ENCODE data around the gene CASKIN2. TPM values are rescaled to one million over a fixed set of nuclear protein-coding genes. Genes with fewer than 3 reads are reported as not detected.

CASKIN2 gene
- total RNA-seq: 6.5 and 11.2 TPM in 2 replicates

DNA sequence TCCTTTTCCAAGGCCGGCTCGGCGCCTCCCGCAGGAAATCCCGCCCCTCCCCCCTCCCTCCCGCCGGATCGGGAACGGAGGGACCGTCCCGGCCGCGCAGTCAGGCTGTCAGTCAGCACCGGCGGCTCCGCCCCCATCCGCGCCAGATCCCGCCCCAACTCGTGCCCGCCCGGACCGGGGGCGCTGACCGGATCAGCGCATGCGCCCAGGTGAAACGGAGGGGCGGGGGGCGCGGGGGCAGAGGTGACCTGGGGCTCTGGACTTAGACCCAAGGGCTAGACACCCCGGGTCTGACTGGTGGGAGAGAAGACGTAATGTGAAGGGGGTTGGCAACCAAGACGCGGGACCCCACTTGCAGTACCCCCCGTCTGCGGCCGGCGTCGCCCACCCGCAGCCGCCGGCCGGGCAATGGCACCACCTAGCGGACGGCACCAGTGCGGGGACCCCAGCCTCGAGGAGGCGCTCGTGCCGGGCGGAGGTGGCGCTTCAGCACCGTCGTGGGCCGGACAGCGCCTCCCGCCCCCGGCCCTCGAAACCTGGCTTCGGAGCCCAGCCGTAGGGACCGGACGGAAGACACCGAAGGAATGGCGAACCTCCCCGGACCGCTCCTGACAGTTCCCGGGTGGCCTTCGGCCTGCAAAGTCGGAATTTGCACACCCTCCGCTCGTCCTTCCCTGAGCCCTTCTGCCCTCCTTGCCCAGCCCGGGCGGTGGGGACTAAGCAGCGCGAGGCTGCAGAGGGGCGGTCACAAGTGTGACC is at the start of gene CASKIN2:
TSS of gene CASKIN2 (minus strand) at position 42 of the 759 bp plus-strand sequence. CDS start 1,733 bp downstream, outside the sequence.

DNA sequence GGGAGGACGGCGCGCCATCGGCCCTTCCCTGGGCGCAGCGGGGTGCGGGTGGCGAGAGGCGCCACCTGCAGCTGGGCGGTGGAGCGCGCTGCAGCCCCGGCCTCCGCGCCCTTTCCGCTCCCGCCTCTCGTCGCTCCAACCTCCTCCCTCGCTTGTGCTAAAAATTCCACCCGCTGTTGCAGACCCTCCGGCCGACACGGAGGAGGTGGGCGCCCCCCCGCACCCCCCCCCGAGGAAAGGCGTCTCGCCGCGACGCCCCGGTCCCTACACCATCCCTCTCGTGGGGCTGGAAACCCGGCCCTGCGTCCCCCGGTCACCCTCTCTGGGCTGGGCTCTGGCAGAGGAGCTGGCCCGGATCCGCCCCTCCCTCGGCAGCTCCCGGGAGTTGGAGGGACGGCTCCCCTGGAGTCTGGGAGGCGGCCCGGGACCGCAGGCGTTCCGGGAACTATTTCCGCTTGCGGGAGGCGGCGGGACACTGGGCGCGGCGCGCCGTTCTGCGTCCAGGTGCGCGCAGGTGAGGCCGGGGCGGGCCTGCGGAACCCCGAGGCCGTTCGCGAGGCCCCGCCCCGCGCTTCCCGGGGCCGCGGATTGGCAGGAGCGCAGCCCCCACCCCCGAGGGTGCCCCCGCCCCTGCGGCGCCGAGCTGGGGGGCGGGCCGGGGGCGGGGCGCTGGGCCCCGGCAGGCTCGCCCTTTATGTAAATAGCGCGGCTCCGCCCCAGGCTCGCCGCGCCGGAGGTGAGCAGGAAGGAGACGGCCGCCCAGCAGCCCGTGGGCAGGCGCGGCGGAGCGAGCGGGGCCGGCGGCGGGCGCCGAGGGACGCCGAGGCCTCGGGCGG is 9.9 kb upstream of the CASKIN2 start, which contains the start of gene LLGL2:
TSS of gene LLGL2 (plus strand) at position 728 of the 836 bp plus-strand sequence. CDS start 17,730 bp downstream, outside the sequence.

GRCh38 chr17:75516255-75516618 is 900 bp upstream of the CASKIN2 start, which contains the start of gene TSEN54:
TSEN54 (plus strand) TSS chr17:75516528; CDS start chr17:75516561, 33 bp downstream.

GRCh38 chr17:75456417-75457046 is 58.8 kb downstream of the CASKIN2 start, which contains the start of gene TMEM94:
TMEM94 (plus strand) TSS chr17:75456635; CDS start chr17:75471906, 15,271 bp downstream.

Other genes with a start within 250 kb of the CASKIN2 start
- 5.6 and 6.2 TPM in 2 replicates for gene MIF4GD, start 244.3 kb downstream of the CASKIN2 start, total RNA-seq
- gene SLC25A19, start 226.1 kb downstream of the CASKIN2 start, total RNA-seq: 4.8 and 8.6 TPM in 2 replicates
- 83.1 and 102 TPM in 2 replicates for gene GRB2, start 109.9 kb downstream of the CASKIN2 start, total RNA-seq
- 39.2 and 69.2 TPM in 2 replicates for gene TMEM94, start 58.9 kb downstream of the CASKIN2 start, total RNA-seq
- 11.6 and 17.8 TPM in 2 replicates for gene TSEN54, start 991 bp upstream of the CASKIN2 start, total RNA-seq
- 0.74 and 1.2 TPM in 2 replicates for gene LLGL2, start 10.2 kb upstream of the CASKIN2 start, total RNA-seq
- 3.3 and 4.2 TPM in 2 replicates for gene MYO15B, start 72.3 kb upstream of the CASKIN2 start, total RNA-seq
- gene SMIM5, start 117.9 kb upstream of the CASKIN2 start, total RNA-seq: not detected in 2 replicates
- 16.0 and 19.9 TPM in 2 replicates for gene RECQL5, start 151.6 kb upstream of the CASKIN2 start, total RNA-seq
- 41.9 and 72.0 TPM in 2 replicates for gene SAP30BP, start 151.8 kb upstream of the CASKIN2 start, total RNA-seq
- gene ITGB4, start 205.9 kb upstream of the CASKIN2 start, total RNA-seq: 0.09 and 0.30 TPM in 2 replicates
- gene GALK1, start 249.7 kb upstream of the CASKIN2 start, total RNA-seq: 22.2 and 27.9 TPM in 2 replicates